MM.1S (cell line): ENCODE measurements around the gene TM7SF3.
"Not testable (repeated sequence)": the region's sequence is repeated elsewhere in the genome, so short reads cannot be mapped to it uniquely, and the experiment has no call there.

Source experiments
- DNase-seq: peaks from one replicate; pipeline ENCODE4 v3.0.0-alpha.2; 2015
- H2AFZ ChIP-seq: fragments of 300-600 bp; sonication (generic); 2 replicates; pipeline ENCODE4 v1.6.0; 2016; ENCODE audit warnings: antibody characterized with exemption, low read length
- H3F3A ChIP-seq: fragments of 300-600 bp; sonication (generic); 2 replicates; pipeline ENCODE4 v1.6.1; 2016; ENCODE audit warnings: mild to moderate bottlenecking, antibody characterized with exemption, low read length, moderate library complexity, mixed read lengths; ENCODE audit not compliant: insufficient read depth
- H3K27ac ChIP-seq: fragments of 300-600 bp; sonication (generic); 2 replicates; pipeline ENCODE4 v1.5.1; 2016; ENCODE audit warnings: mild to moderate bottlenecking, low read length
- H3K27me3 ChIP-seq: fragments of 300-600 bp; sonication (generic); replicated peaks from 2 replicates; pipeline ENCODE4 v1.6.0; 2016; ENCODE audit warnings: low read length; ENCODE audit not compliant: insufficient read depth
- H3K36me3 ChIP-seq: fragments of 300-600 bp; sonication (generic); replicated peaks from 2 replicates; pipeline ENCODE4 v1.6.1; 2016; ENCODE audit warnings: mild to moderate bottlenecking, low read length, mixed read lengths; ENCODE audit not compliant: insufficient read depth
- H3K4me1 ChIP-seq: fragments of 300-600 bp; sonication (generic); 2 replicates; pipeline ENCODE4 v1.6.1; 2016; ENCODE audit warnings: low read length, mixed read lengths
- H3K4me2 ChIP-seq: fragments of 300-600 bp; sonication (generic); 2 replicates; pipeline ENCODE4 v1.6.0; 2016; ENCODE audit warnings: low read depth, low read length
- H3K4me3 ChIP-seq: fragments of 300-600 bp; sonication (generic); 2 replicates; pipeline ENCODE4 v1.5.1; 2016; ENCODE audit warnings: low read length, mixed read lengths
- H3K79me2 ChIP-seq: fragments of 300-600 bp; sonication (generic); 2 replicates; pipeline ENCODE4 v1.6.1; 2016; ENCODE audit warnings: mixed run types, low read length, mixed read lengths
- H3K9ac ChIP-seq: fragments of 300-600 bp; sonication (generic); 2 replicates; pipeline ENCODE4 v1.6.1; 2016; ENCODE audit warnings: low read length, mixed read lengths
- H3K9me2 ChIP-seq: fragments of 300-600 bp; sonication (generic); replicated peaks from 2 replicates; pipeline ENCODE4 v1.6.1; 2016; ENCODE audit warnings: mild to moderate bottlenecking, low read length, mixed read lengths; ENCODE audit not compliant: insufficient read depth
- H3K9me3 ChIP-seq: fragments of 300-600 bp; sonication (generic); replicated peaks from 2 replicates; pipeline ENCODE4 v1.6.1; 2016; ENCODE audit warnings: mild to moderate bottlenecking, low read length, mixed read lengths; ENCODE audit not compliant: insufficient read depth
- H4K20me1 ChIP-seq: fragments of 300-600 bp; sonication (generic); 2 replicates; pipeline ENCODE4 v1.6.1; 2016; ENCODE audit warnings: mild to moderate bottlenecking, low read length, moderate library complexity, mixed read lengths; ENCODE audit not compliant: insufficient read depth
- CTCF ChIP-seq: fragments of 300-600 bp; sonication (generic); IDR thresholded peaks from 2 replicates; pipeline ENCODE4 v1.5.1; 2016; ENCODE audit warnings: antibody characterized with exemption, low read length, mixed read lengths
- EZH2 ChIP-seq: fragments of 300-600 bp; sonication (generic); optimal IDR thresholded peaks from 2 replicates; pipeline ENCODE3; 2017; ENCODE audit warnings: low read depth, mild to moderate bottlenecking, antibody characterized with exemption, low read length, mixed read lengths
- EZH2phosphoT487 ChIP-seq: fragments of 300-600 bp; sonication (generic); IDR thresholded peaks from 2 replicates; pipeline ENCODE4 v1.6.1; 2018; ENCODE audit warnings: antibody characterized with exemption, low read length

TM7SF3 gene

GRCh38 chr12:27020761-27021160 lies 6.6 kb upstream of the TM7SF3 start:
- Histone ChIP-seq H3K4me2 (no peak overlapping the region), H3K4me3 (no peak overlapping the region), H2AFZ (no peak overlapping the region), H3K27me3 (no peaks in the 10 kb centered on the region), H3K36me3 (no peaks in the 10 kb centered on the region), H3F3A (no peaks in the 10 kb centered on the region), H3K27ac (no peak overlapping the region), H3K9ac (no peak overlapping the region), H3K79me2 (peaks cover 34% of the 10 kb centered on the region), H3K9me2 (no peaks in the 10 kb centered on the region), H4K20me1 (no peaks in the 10 kb centered on the region), H3K9me3 (no peaks in the 10 kb centered on the region), H3K4me1 (peaks cover 16% of the 10 kb centered on the region; the same call in 1 of the 2 replicates)
- DNase-seq = no peak
- TF ChIP-seq EZH2phosphoT487 (no peak), CTCF (no peak), EZH2 (no peak)

- Histone ChIP-seq H3K4me2 (no peak overlapping the region), H3K9me2 (no peaks in the 10 kb centered on the region), H3F3A (peaks cover 13% of the 10 kb centered on the region), H4K20me1 (no peaks in the 10 kb centered on the region), H3K9ac (no peak overlapping the region), H3K27ac (no peak overlapping the region), H3K79me2 (peaks cover 15% of the 10 kb centered on the region), H2AFZ (no peak overlapping the region), H3K9me3 (no peaks in the 10 kb centered on the region), H3K4me3 (no peak overlapping the region), H3K4me1 (peaks cover 21% of the 10 kb centered on the region), H3K27me3 (no peaks in the 10 kb centered on the region), H3K36me3 (no peaks in the 10 kb centered on the region)
- DNase-seq = no peak
- TF ChIP-seq CTCF (no peak), EZH2 (no peak), EZH2phosphoT487 (no peak)
These were observed 3.9 kb upstream of the TM7SF3 start for GRCh38 chr12:27018037-27018436.

- H3K79me2 ChIP-seq = peaks cover 14% of the 10 kb centered on the region
- DNase-seq, H3K4me3 ChIP-seq, H3K9ac ChIP-seq, H3K36me3 ChIP-seq, H3K4me2 ChIP-seq, H3K27ac ChIP-seq, H3K27me3 ChIP-seq, H3K9me2 ChIP-seq, H3K9me3 ChIP-seq, H4K20me1 ChIP-seq, H2AFZ ChIP-seq: not testable (repeated sequence)
- peaks cover 13% of the 10 kb centered on the region for H3F3A ChIP-seq
- peaks cover 23% of the 10 kb centered on the region for H3K4me1 ChIP-seq
These were observed 3.1 kb upstream of the TM7SF3 start for GRCh38 chr12:27017163-27017823.

- H3K79me2 ChIP-seq = peaks cover 21% of the 10 kb centered on the region
- peaks cover 23% of the 10 kb centered on the region for H3K4me1 ChIP-seq
- TF ChIP-seq EZH2 (no peak), EZH2phosphoT487 (no peak), CTCF (peak; percentile 47)
- peak overlapping the region; percentile 85 for H2AFZ ChIP-seq
- H3K9me3 ChIP-seq = no peaks in the 10 kb centered on the region
- H3F3A ChIP-seq = peaks cover 13% of the 10 kb centered on the region
- H4K20me1 ChIP-seq = no peaks in the 10 kb centered on the region
- DNase-seq = peak; percentile 59
- H3K9me2 ChIP-seq = no peaks in the 10 kb centered on the region
- peak overlapping the region; percentile 81; the same call in 1 of the 2 replicates for H3K9ac ChIP-seq
- peak overlapping the region; percentile 97 for H3K4me2 ChIP-seq
- no peaks in the 10 kb centered on the region for H3K36me3 ChIP-seq
- H3K27ac ChIP-seq = peak overlapping the region; percentile 95; the same call in 1 of the 2 replicates
- peak overlapping the region; percentile 3; the same call in 1 of the 2 replicates for H3K4me3 ChIP-seq
- H3K27me3 ChIP-seq = no peaks in the 10 kb centered on the region
These were observed 1.5 kb upstream of the TM7SF3 start for GRCh38 chr12:27015730-27016076.
